Activated CD8-positive, alpha-beta T cell treated with anti-CD3 and anti-CD28 coated beads, Interleukin-2, amount 10 ng/mL, durations not matched to agents 7 days and 5 days (primary cell): Measurements from ENCODE around the gene DPYD. TPM values are rescaled to one million over a fixed set of nuclear protein-coding genes. Genes with fewer than 3 reads are reported as not detected.
"Not testable (repeated sequence)": the region's sequence is repeated elsewhere in the genome, so short reads cannot be mapped to it uniquely, and the experiment has no call there.

Experiments used
- ATAC-seq: fragments of 150-1000 bp; cut with Tn5 transposase; one replicate; pipeline ENCODE4 v1.10.0; 2021; ENCODE audit warnings: moderate library complexity
- CTCF ChIA-PET: fragments of 350-600 bp; sonication (Branson Sonifier 250); formaldehyde crosslinking; loops from one replicate; lab custom pipeline; 2021; ENCODE audit warnings: antibody characterized with exemption; lab: Charles Lee
- POLR2A ChIA-PET: fragments of 350-600 bp; sonication (Branson Sonifier 250); formaldehyde crosslinking; loops from one replicate; lab custom pipeline; 2021; ENCODE audit warnings: antibody characterized with exemption; lab: Charles Lee
- DNase-seq: peaks from one replicate; pipeline ENCODE4 v3.0.0-alpha.2; 2020
- H3K27ac Mint-ChIP-seq: one replicate; pipeline ENCODE4 v1.8.0; 2021; ENCODE audit warnings: mild to moderate bottlenecking, mixed read lengths
- H3K27me3 Mint-ChIP-seq: one replicate; pipeline ENCODE4 v1.8.0; 2021; ENCODE audit warnings: low read depth, mixed read lengths
- H3K36me3 Mint-ChIP-seq: one replicate; pipeline ENCODE4 v1.8.0; 2021; ENCODE audit warnings: low read depth, mixed read lengths
- H3K4me1 Mint-ChIP-seq: one replicate; pipeline ENCODE4 v1.8.0; 2021; ENCODE audit warnings: low read depth, mixed read lengths
- H3K4me3 Mint-ChIP-seq: one replicate; pipeline ENCODE4 v1.8.0; 2021; ENCODE audit warnings: mild to moderate bottlenecking, mixed read lengths
- H3K9me3 Mint-ChIP-seq: one replicate; pipeline ENCODE4 v1.8.0; 2022; ENCODE audit warnings: mixed read lengths; ENCODE audit not compliant: insufficient read depth
- total RNA-seq, 2 experiments: library from RNA; stranded (reverse); gene quantifications; one replicate each; pipeline ENCODE4 v1.2.3, GENCODE V29; 2021

The DPYD gene
- total RNA-seq, 2 experiments from 2014 or later, result 41.1 to 43.3 TPM

DNA sequence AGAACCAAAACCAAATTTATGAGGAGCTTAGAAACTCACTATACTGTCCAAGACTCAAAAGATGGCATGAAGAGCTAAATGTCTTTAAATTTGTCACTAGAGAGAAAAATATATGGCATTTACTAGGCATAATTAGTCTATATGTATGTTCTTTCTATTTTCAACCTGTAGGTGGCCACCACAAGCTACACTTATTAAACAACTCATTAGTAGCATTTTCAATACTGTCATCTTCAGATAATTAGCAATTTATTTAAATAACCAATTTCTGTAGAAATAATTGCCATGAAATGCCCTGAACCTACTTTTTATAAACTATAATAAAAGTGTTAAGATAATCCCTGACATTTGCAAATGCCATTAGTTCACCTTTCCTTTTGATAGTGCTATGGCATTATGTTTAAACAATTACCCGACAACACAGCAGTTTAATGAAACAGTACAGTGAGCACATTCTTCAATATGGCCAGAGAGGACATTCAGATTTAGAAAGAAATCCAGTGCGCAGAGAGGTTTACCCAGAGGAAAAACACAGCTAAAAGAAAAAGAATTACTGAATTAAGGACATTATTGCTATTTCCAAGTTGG lies 676.8 kb downstream of the DPYD start:
- DNase-seq (no peak), ATAC-seq (no peak)
- no peaks in the 10 kb centered on the region for H3K27me3 Mint-ChIP-seq
- no peaks in the 10 kb centered on the region for H3K36me3 Mint-ChIP-seq
- ChIA-PET CTCF (interaction anchor here (0.8 to 1.2 kb wide), 6 partner anchors 55 to 809 kb away, joined by 3 read pairs; no protein-coding TSS in a partner anchor), POLR2A (no interaction called here)
- H3K4me3 Mint-ChIP-seq, result no peak overlapping the region
- no peak overlapping the region for H3K27ac Mint-ChIP-seq
- H3K4me1 Mint-ChIP-seq, result no peaks in the 10 kb centered on the region
- peaks cover 5% of the 10 kb centered on the region for H3K9me3 Mint-ChIP-seq

DNA sequence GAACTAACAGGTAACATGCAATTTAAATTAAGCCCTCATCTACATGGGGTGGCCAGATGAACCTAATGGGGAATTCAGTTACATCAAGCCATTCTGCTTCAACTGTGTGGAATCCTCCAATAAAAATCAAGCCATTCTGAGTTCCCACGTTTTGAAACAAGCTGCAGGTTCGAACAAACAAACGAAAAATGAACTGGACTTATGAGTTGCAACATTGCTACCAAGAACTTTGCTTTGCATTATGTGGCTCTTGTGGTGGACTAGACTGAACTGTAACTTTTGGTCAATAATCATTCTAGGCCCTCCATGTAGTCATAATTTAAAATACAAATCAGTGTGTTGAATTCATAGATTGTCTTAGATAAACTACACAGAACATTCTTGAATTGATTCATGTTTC lies 682.0 kb downstream of the DPYD start:
- no peak for ATAC-seq
- peaks cover 2% of the 10 kb centered on the region for H3K36me3 Mint-ChIP-seq
- no peaks in the 10 kb centered on the region for H3K27me3 Mint-ChIP-seq
- DNase-seq, result no peak
- no peaks in the 10 kb centered on the region for H3K9me3 Mint-ChIP-seq
- H3K4me1 Mint-ChIP-seq, result no peaks in the 10 kb centered on the region
- no peak overlapping the region for H3K27ac Mint-ChIP-seq
- CTCF ChIA-PET, result interaction anchor here (0.6 kb wide), 1 partner anchor 778 kb away, joined by 3 read pairs; no protein-coding TSS in a partner anchor
- POLR2A ChIA-PET, result no interaction called here
- no peak overlapping the region for H3K4me3 Mint-ChIP-seq

DNA sequence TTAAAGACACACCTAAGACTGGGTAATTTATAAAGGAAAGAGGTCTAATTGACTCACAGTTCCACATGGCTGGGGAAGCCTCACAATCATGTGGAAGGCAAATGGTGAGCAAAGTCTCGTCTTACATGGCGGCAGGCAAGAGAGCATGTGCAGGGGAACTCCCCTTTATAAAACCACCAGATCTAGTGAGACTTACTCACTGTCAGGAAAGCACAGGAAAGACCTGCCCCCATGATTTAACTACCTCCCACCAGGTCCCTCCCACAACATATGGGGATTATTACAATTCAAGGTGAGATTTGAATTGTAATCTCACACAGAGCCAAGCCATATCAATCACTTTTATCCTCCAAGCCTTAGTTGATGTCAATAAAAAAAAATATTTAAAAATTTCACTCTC lies 689.5 kb downstream of the DPYD start:
- CTCF ChIA-PET, H3K27me3 Mint-ChIP-seq, H3K9me3 Mint-ChIP-seq, DNase-seq, H3K27ac Mint-ChIP-seq, H3K4me1 Mint-ChIP-seq, ATAC-seq, POLR2A ChIA-PET, H3K4me3 Mint-ChIP-seq: not testable (repeated sequence)
- H3K36me3 Mint-ChIP-seq, result peaks cover 13% of the 10 kb centered on the region

DNA sequence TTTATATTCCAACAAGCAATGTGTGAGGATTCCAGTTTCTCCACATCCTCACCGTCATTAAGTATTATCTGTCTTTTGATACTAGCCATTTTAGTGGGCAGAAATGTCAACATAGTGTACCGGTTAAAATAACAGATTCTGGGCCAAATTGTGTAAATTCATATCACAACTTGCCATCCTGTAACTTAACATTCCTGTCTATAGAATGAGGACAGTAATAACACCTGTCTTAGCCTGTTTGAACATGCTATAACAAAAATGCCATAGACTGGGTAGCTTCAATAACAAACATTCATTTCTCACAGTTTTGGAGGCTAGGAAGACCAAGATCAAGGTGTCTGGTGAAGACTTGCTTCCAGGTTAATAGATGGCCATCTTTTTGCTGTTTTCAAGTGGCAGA lies 708.2 kb downstream of the DPYD start:
- POLR2A ChIA-PET, result no interaction called here
- CTCF ChIA-PET, result no interaction called here
- no peaks in the 10 kb centered on the region for H3K4me1 Mint-ChIP-seq
- no peak overlapping the region for H3K4me3 Mint-ChIP-seq
- H3K9me3 Mint-ChIP-seq, result peaks cover 4% of the 10 kb centered on the region
- ATAC-seq, result no peak
- H3K36me3 Mint-ChIP-seq, result no peaks in the 10 kb centered on the region
- no peaks in the 10 kb centered on the region for H3K27me3 Mint-ChIP-seq
- no peak for DNase-seq
- no peak overlapping the region for H3K27ac Mint-ChIP-seq

DNA sequence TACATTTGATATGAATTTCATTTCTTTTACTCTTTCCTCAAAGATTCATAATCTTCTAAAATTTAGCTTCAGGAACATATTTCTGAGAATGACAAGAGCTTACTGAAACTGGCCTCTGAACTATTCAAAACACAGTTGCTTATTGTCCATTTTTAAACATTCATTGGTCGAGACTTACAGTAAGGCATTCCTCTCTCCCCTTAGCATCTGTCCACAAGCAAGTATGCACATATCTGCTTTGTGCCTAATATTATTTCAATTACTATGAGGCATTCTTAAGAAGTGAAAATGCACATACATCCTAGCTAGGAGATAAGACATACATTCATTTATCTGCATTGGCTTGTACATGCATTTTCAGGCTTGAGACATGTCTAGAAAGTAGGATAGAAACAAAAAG lies 710.5 kb downstream of the DPYD start:
- Mint-ChIP-seq H3K27ac (no peak overlapping the region), H3K4me1 (no peaks in the 10 kb centered on the region), H3K27me3 (no peaks in the 10 kb centered on the region), H3K36me3 (no peaks in the 10 kb centered on the region), H3K4me3 (no peak overlapping the region), H3K9me3 (peaks cover 1% of the 10 kb centered on the region)
- POLR2A ChIA-PET, result no interaction called here
- CTCF ChIA-PET, result no interaction called here
- DNase-seq (no peak), ATAC-seq (no peak)

DNA sequence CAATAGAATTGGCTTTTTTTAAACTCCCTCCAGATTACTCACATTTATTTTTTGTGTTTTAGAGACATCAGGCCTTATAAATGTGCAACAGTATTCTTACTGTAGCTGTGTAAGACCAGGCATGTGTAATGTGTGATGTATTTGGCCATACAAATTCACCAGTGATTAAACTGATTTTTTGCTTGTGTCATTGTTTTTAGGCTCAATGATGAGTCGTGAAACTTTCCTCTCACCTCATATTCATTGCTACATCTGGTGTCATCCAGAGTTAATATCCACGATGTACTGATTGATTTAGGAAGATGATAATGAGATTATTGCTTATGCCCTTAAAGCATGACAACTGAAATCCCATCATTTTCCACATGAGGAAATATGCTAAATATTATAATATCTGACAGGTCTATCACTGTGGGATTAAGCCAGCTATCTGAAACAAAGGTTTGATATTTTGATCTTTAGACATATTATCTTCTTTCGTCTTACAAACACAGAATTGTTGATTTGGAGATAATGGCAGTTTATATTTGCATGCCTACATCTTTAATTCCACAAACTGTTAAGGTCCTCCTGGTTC lies 711.4 kb downstream of the DPYD start:
- Mint-ChIP-seq H3K4me3 (no peak overlapping the region), H3K27me3 (no peaks in the 10 kb centered on the region), H3K9me3 (no peaks in the 10 kb centered on the region), H3K4me1 (no peaks in the 10 kb centered on the region), H3K27ac (no peak overlapping the region), H3K36me3 (no peaks in the 10 kb centered on the region)
- ATAC-seq, result no peak
- ChIA-PET CTCF (no interaction called here), POLR2A (no interaction called here)
- DNase-seq, result no peak

DNA sequence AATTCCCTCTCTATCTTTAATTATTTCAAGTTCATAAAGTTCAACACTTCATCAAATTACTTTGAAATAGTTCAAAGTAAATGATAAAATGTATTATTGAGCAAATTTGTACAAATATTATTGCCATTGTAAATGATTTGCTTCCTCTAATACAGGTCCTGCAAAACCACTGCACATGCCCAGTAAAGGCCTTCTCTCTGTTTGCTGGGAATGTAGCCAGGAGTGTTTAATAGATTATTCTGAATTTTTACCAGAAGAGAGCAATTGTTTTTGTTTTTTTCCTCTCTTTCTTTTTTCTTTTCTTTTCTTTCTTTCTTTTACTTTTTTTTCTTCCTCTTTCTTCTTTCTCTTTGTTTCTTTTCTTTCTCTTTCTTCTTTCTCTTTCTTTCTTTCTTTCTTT lies 713.0 kb downstream of the DPYD start:
- Mint-ChIP-seq H3K4me1 (no peaks in the 10 kb centered on the region), H3K9me3 (no peaks in the 10 kb centered on the region), H3K36me3 (no peaks in the 10 kb centered on the region), H3K4me3 (no peak overlapping the region), H3K27me3 (no peaks in the 10 kb centered on the region), H3K27ac (no peak overlapping the region)
- ATAC-seq, result no peak
- CTCF ChIA-PET, result no interaction called here
- DNase-seq, result no peak
- POLR2A ChIA-PET, result no interaction called here

DNA sequence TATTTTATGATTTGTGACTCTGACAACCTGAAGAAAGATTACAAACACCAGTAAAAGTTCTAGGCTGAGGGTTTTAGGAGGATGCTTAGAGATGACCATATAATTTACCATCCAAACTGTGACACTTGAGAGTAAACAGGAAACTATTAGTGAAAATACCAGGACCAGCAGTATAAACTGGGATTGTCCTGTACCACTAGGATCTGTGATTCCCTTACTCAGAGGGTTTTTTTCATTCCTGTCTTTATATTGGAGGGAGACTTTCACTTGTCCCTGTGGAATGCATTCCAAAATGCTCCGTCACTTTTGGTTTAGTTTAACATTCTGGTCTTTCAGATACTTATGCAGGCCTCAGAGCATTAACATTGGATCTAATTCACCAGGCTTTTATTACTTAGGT lies 716.4 kb downstream of the DPYD start:
- H3K4me1 Mint-ChIP-seq, result no peaks in the 10 kb centered on the region
- DNase-seq (no peak), ATAC-seq (no peak)
- ChIA-PET CTCF (no interaction called here), POLR2A (no interaction called here)
- no peaks in the 10 kb centered on the region for H3K36me3 Mint-ChIP-seq
- H3K27ac Mint-ChIP-seq, result no peak overlapping the region
- no peak overlapping the region for H3K4me3 Mint-ChIP-seq
- no peaks in the 10 kb centered on the region for H3K27me3 Mint-ChIP-seq
- H3K9me3 Mint-ChIP-seq, result no peaks in the 10 kb centered on the region

DNA sequence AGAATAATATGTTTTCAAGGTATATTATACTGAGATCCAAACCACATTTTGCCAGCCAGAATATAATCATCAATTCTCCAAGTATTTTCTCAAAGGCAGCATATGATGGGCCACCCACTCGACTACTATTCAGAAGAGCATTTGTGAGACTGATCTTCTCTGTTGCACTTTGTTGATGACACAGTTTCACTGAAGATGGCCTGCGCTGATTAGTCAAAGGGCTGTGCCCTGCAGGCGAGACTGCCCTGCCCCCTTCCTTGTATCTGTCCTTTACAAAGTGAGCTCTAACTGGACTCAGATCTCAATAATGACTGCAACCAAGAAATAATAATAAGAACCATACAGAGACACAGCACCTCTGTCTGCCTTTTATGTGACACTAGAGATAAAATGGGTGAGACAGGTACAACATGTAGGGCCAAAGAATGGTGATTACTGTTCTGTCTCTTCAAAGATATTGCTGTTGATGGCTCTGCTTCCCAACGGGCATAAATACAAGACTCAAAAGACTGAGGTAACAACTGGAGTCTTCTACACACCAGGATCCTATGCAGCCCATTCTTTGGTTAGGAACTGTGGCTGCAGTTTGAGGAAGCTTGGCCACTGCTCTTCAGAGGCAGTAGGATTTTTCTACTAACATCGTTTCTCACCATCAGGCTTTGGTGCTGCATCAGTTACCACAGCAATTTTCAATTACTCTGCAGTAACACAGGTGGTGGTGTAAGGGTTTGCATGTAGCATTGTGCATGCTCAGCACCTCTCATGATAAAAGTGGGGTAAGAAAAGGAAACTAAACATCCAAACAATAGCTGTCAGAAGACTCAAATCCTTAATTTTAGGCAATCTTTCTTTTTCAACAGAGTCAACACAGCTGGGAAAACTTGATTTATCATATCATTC lies 718.1 kb downstream of the DPYD start:
- no peaks in the 10 kb centered on the region for H3K36me3 Mint-ChIP-seq
- DNase-seq (no peak), ATAC-seq (no peak)
- no peaks in the 10 kb centered on the region for H3K4me1 Mint-ChIP-seq
- ChIA-PET CTCF (no interaction called here), POLR2A (no interaction called here)
- no peaks in the 10 kb centered on the region for H3K9me3 Mint-ChIP-seq
- no peak overlapping the region for H3K4me3 Mint-ChIP-seq
- H3K27me3 Mint-ChIP-seq, result no peaks in the 10 kb centered on the region
- H3K27ac Mint-ChIP-seq, result no peak overlapping the region

DNA sequence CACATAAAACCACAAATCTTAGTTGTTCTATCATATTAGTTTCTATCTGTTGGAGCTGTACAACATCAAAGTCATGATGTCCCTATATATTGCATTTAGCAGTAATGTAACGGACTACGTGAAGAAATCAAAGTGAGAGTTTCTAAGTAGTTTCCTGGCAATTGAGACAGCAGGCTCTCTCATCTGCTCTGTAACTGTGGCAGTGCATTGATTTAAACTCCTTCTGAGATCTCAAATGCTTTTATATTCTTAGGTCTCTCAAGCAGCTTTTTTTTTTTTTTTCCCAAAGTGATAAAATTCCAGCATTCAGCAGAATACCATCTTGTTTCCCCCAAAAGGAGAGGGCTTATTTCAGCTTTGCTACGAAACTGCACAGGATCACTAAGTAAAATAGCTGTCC lies 719.2 kb downstream of the DPYD start:
- Mint-ChIP-seq H3K4me3 (no peak overlapping the region), H3K27ac (no peak overlapping the region), H3K4me1 (no peaks in the 10 kb centered on the region), H3K36me3 (no peaks in the 10 kb centered on the region), H3K27me3 (no peaks in the 10 kb centered on the region), H3K9me3 (no peaks in the 10 kb centered on the region)
- ATAC-seq (no peak), DNase-seq (no peak)
- ChIA-PET CTCF (no interaction called here), POLR2A (no interaction called here)

DNA sequence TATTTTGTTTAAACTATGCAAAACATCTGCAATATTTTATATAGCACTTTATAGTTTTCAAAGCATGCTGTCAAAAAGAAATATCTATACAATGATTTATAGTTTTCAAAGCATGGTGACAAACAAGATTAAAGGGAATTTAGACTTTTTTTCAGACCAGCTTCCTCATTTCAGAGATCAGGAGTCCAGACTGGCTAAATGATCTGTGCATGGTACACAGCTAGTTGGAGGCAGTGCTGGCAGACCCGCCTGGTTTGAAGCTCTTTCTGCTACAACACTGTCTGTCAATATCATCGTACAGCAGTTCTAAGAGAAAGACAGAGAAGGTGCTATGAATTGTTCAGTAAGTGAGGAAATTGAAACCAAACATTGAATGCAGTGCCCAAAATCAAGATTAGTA lies 720.2 kb downstream of the DPYD start:
- ATAC-seq (no peak), DNase-seq (no peak)
- H3K4me3 Mint-ChIP-seq, result no peak overlapping the region
- no peaks in the 10 kb centered on the region for H3K4me1 Mint-ChIP-seq
- no peaks in the 10 kb centered on the region for H3K9me3 Mint-ChIP-seq
- H3K27ac Mint-ChIP-seq, result no peak overlapping the region
- no peaks in the 10 kb centered on the region for H3K27me3 Mint-ChIP-seq
- ChIA-PET POLR2A (no interaction called here), CTCF (no interaction called here)
- H3K36me3 Mint-ChIP-seq, result no peaks in the 10 kb centered on the region

DNA sequence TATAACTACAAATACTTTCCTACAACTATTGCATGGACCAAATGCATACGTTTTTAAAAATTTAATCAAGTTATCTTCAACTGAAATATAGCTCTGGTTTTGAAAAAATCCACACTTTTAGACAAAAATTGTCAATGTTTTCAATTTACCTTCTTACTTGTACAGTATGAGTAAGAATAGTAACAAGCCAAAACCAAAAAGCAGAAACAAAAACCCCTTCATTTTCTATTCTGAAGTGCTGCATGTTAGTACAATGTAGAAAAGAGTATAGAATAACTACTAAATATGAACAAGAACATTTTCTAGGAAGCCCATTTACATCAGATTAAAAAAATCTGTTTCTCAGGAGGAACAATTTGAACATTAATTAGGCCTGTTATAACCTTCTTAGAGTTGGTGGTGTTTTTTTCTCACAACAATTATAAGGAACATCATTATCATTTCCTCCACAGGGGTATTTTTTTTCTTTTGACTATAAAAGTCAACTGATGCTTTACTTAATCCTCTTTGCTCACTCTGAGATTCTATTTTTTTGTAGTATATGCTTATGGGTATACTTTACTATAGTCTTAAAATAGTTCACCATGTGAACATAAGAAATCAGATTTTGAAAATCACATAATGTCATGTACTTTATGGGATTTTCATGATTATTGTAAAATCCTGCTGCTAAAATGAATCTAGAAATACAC lies 723.9 kb downstream of the DPYD start:
- POLR2A ChIA-PET, result no interaction called here
- H3K27me3 Mint-ChIP-seq, result no peaks in the 10 kb centered on the region
- no peaks in the 10 kb centered on the region for H3K4me1 Mint-ChIP-seq
- no peak overlapping the region for H3K4me3 Mint-ChIP-seq
- peaks cover 8% of the 10 kb centered on the region for H3K36me3 Mint-ChIP-seq
- no peaks in the 10 kb centered on the region for H3K9me3 Mint-ChIP-seq
- CTCF ChIA-PET, result no interaction called here
- no peak overlapping the region for H3K27ac Mint-ChIP-seq
- no peak for DNase-seq
- ATAC-seq, result no peak
